Measurements from ENCODE around the gene EDAR.

GRCh38 chr2:108988076-108988795 is 784 bp downstream of the EDAR start:
- TF ChIP-seq CTCF (IDR thresholded peaks at IDR 0.05): no peak
- TF ChIP-seq EZH2phosphoT487 (IDR thresholded peaks at IDR 0.05; ENCODE audit: borderline replicate concordance, low read depth): no peak
- TF ChIP-seq ELF1 (IDR thresholded peaks at IDR 0.05): no peak
- TF ChIP-seq USF2 (IDR thresholded peaks at IDR 0.05; ENCODE audit: borderline replicate concordance, low read depth, low read length): no peak
- TF ChIP-seq EP300 (IDR thresholded peaks at IDR 0.05; ENCODE audit: borderline replicate concordance in 1 of 2, low read depth in 1 of 2, low read length in 1 of 2): no peak
- no peak for TF ChIP-seq IRF3 (IDR thresholded peaks at IDR 0.05; ENCODE audit: low read depth, low read length)
- no peak for TF ChIP-seq POLR2AphosphoS5 (IDR thresholded peaks at IDR 0.05; ENCODE audit: low read depth, low read length)
- no peak for TF ChIP-seq TAF1 (IDR thresholded peaks at IDR 0.05; ENCODE audit: borderline replicate concordance, low read depth, low read length)
- no peak for TF ChIP-seq RAD21 (IDR thresholded peaks at IDR 0.05; ENCODE audit: low read length)
- TF ChIP-seq TCF12 (IDR thresholded peaks at IDR 0.05): no peak
